Measurements from ENCODE around the gene HSD17B12. TPM values are rescaled to one million over a fixed set of nuclear protein-coding genes. Genes with fewer than 3 reads are reported as not detected.

Gene HSD17B12
- polyA plus RNA-seq, 1 donor = 105 TPM

Other genes with a start within 250 kb of the HSD17B12 start
- 34.2 TPM for gene ALKBH3, start 200.1 kb downstream of the HSD17B12 start, polyA plus RNA-seq (ENCODE audit: insufficient read length)